Measurements from ENCODE around the gene AHNAK2.

GRCh38 chr14:105015242-105015641 lies 37.1 kb upstream of the AHNAK2 start:
- TF ChIP-seq CTCF (IDR thresholded peaks at IDR 0.05) (no peak), REST (IDR thresholded peaks at IDR 0.05; ENCODE audit: insufficient read depth in 1 of 2, low read depth in 2 of 2, low read length in 1 of 2) (no peak), POLR2AphosphoS5 (IDR thresholded peaks at IDR 0.05; ENCODE audit: low read depth, low read length) (no peak), SIN3A (IDR thresholded peaks at IDR 0.05; ENCODE audit: borderline replicate concordance, insufficient read depth, low read depth, low read length) (no peak)
